Testis (tissue), 3 donors: ENCODE data around the gene PSMD2. TPM values are rescaled to one million over a fixed set of nuclear protein-coding genes. Genes with fewer than 3 reads are reported as not detected.
A peak's percentile ranks its signal among the peaks of the same experiment; 100 is the strongest.

Experiments
- DNase-seq: peaks from one replicate; pipeline ENCODE4 v3.0.0-alpha.2; 2019
- H3K27ac ChIP-seq, 2 donors: fragments of 200-600 bp; sonication (generic); one replicate each; pipeline ENCODE4 v1.5.1; 2019
- H3K27me3 ChIP-seq: fragments of 200-600 bp; sonication (generic); one replicate; pipeline ENCODE4 v1.5.1; 2019
- H3K36me3 ChIP-seq: fragments of 200-600 bp; sonication (generic); one replicate; pipeline ENCODE4 v1.5.1; 2017; ENCODE audit warnings: low read depth; ENCODE audit errors: missing control alignments
- H3K4me1 ChIP-seq: fragments of 200-600 bp; sonication (generic); one replicate; pipeline ENCODE4 v1.5.1; 2019
- H3K4me3 ChIP-seq, 2 donors: fragments of 200-600 bp; sonication (generic); one replicate each; pipeline ENCODE4 v1.5.1; 2017 to 2019
- H3K9me3 ChIP-seq: fragments of 200-600 bp; sonication (generic); one replicate; pipeline ENCODE4 v1.5.1; 2017
- CTCF ChIP-seq, 3 experiments: fragments of 450-650 bp in 2 of 3; fragments of 200-600 bp in 1 of 3; sonication (generic) in 1 of 3; IDR thresholded peaks; one replicate each; pipeline ENCODE4 v1.5.1; 2016 to 2019; ENCODE audit warnings: antibody characterized with exemption in 3 of 3, mild to moderate bottlenecking in 2 of 3, moderate library complexity in 1 of 3
- POLR2A ChIP-seq: fragments of 450-650 bp; IDR thresholded peaks from one replicate; pipeline ENCODE4 v1.6.1; 2017; ENCODE audit warnings: antibody characterized with exemption, mild to moderate bottlenecking, moderate library complexity
- WGBS, 2 donors: methylation state at CpG; one replicate each; pipeline ENCODE4 v1.1.5; 2018; 5-methylcytosine and 5-hydroxymethylcytosine counted together
- intact Hi-C: fragments of 100-400 bp; cut with DNase I; formaldehyde crosslinking; loops from one replicate; pipeline ENCODE4 v1.15.1; 2023; ENCODE audit warnings: low total_unique reads
- polyA plus RNA-seq: library from polyadenylated mRNA; stranded (reverse); fragments of 350-450 nt; fragmentation: Illumina TruSeq; extraction: RNeasy Lipid Tissue Mini Kit (QIAGEN cat#74804); gene quantifications from one replicate; pipeline ENCODE4 v1.2.3, GENCODE V29; 2014; ENCODE audit warnings: low read depth, low replicate concordance; ENCODE audit not compliant: insufficient read depth
- total RNA-seq, 2 donors: library from RNA; depleted of rRNA; stranded (reverse); fragments of >200 nt; gene quantifications; one replicate each; pipeline ENCODE4 v1.2.3, GENCODE V29; 2016

PSMD2 gene
- total and polyA plus RNA-seq, 3 donors from 2014 or later, result 289 to 379 (median 339) TPM

- no peaks in the 10 kb centered on the region for H3K4me1 ChIP-seq
- WGBS, 2 donors, result 89 to 95% methylated on average over 4 of the region's 4 CpGs
- intact Hi-C loops, result no loop called here
- H3K9me3 ChIP-seq, result no peaks in the 10 kb centered on the region
- no peak overlapping the region for H3K27ac ChIP-seq
- DNase-seq, result no peak
- no peak for TF ChIP-seq CTCF (IDR thresholded peaks at IDR 0.05)
- TF ChIP-seq POLR2A, result no peak
- no peak overlapping the region for H3K4me3 ChIP-seq
- no peaks in the 10 kb centered on the region for H3K36me3 ChIP-seq
- H3K27me3 ChIP-seq, result no peaks in the 10 kb centered on the region
Measured at GRCh38 chr3:184282941-184283340, 16.1 kb upstream of the PSMD2 start.

GRCh38 chr3:184283681-184284080 is 15.4 kb upstream of the PSMD2 start:
- TF ChIP-seq POLR2A, result no peak
- TF ChIP-seq CTCF (IDR thresholded peaks at IDR 0.05), result no peak
- intact Hi-C loops, result no loop called here
- H3K4me3 ChIP-seq, result no peak overlapping the region
- WGBS, 2 donors, result 84 to 90% methylated on average over 8 of the region's 8 CpGs
- DNase-seq, result no peak
- H3K36me3 ChIP-seq, result no peaks in the 10 kb centered on the region
- H3K4me1 ChIP-seq, result no peaks in the 10 kb centered on the region
- no peaks in the 10 kb centered on the region for H3K9me3 ChIP-seq
- no peaks in the 10 kb centered on the region for H3K27me3 ChIP-seq
- no peak overlapping the region for H3K27ac ChIP-seq

- Histone ChIP-seq H3K4me1 (no peaks in the 10 kb centered on the region), H3K27me3 (no peaks in the 10 kb centered on the region), H3K36me3 (no peaks in the 10 kb centered on the region), H3K9me3 (no peaks in the 10 kb centered on the region), H3K4me3 (no peak overlapping the region), H3K27ac (no peak overlapping the region)
- TF ChIP-seq POLR2A, result no peak
- peak in 1 of 3 experiments; percentile 11 for TF ChIP-seq CTCF (IDR thresholded peaks at IDR 0.05)
- peak; percentile 69 for DNase-seq
- WGBS, 2 donors, result 32 to 73% methylated on average over 4 of the region's 4 CpGs
- intact Hi-C loops, result no loop called here
Measured at GRCh38 chr3:184284696-184285095, 14.3 kb upstream of the PSMD2 start.

- peak; percentile 20 to 41 (median 39) for TF ChIP-seq CTCF (IDR thresholded peaks at IDR 0.05)
- TF ChIP-seq POLR2A, result no peak
- intact Hi-C loops, result no loop called here
- Histone ChIP-seq H3K27me3 (no peaks in the 10 kb centered on the region), H3K4me1 (no peaks in the 10 kb centered on the region), H3K36me3 (no peaks in the 10 kb centered on the region), H3K27ac (no peak overlapping the region), H3K9me3 (no peaks in the 10 kb centered on the region), H3K4me3 (no peak overlapping the region)
- DNase-seq, result peak; percentile 41
- WGBS, 2 donors, result 25 to 31% methylated on average over 10 of the region's 10 CpGs
Measured at GRCh38 chr3:184289426-184289938, 9.6 kb upstream of the PSMD2 start.

GRCh38 chr3:184290331-184290730 is 8.7 kb upstream of the PSMD2 start:
- WGBS, 2 donors, result 84 to 93% methylated on average over 8 to 10 of the region's 10 CpGs
- TF ChIP-seq CTCF (IDR thresholded peaks at IDR 0.05) (no peak), POLR2A (no peak)
- H3K4me1 ChIP-seq, result no peaks in the 10 kb centered on the region
- H3K27me3 ChIP-seq, result no peaks in the 10 kb centered on the region
- DNase-seq, result no peak
- H3K4me3 ChIP-seq, result no peak overlapping the region
- intact Hi-C loops, result no loop called here
- no peaks in the 10 kb centered on the region for H3K36me3 ChIP-seq
- H3K9me3 ChIP-seq, result no peaks in the 10 kb centered on the region
- no peak overlapping the region for H3K27ac ChIP-seq
